NCI-H524 treated with DMSO at 0.1 percent for 48 hours (cell line): ENCODE measurements around the gene CASP9.
"Not testable (repeated sequence)": the region's sequence is repeated elsewhere in the genome, so short reads cannot be mapped to it uniquely, and the experiment has no call there.

Source experiments
- DNase-seq: peaks from one replicate; lab custom pipeline; 2025; lab: John Stamatoyannopoulos, UW

The CASP9 gene

DNA sequence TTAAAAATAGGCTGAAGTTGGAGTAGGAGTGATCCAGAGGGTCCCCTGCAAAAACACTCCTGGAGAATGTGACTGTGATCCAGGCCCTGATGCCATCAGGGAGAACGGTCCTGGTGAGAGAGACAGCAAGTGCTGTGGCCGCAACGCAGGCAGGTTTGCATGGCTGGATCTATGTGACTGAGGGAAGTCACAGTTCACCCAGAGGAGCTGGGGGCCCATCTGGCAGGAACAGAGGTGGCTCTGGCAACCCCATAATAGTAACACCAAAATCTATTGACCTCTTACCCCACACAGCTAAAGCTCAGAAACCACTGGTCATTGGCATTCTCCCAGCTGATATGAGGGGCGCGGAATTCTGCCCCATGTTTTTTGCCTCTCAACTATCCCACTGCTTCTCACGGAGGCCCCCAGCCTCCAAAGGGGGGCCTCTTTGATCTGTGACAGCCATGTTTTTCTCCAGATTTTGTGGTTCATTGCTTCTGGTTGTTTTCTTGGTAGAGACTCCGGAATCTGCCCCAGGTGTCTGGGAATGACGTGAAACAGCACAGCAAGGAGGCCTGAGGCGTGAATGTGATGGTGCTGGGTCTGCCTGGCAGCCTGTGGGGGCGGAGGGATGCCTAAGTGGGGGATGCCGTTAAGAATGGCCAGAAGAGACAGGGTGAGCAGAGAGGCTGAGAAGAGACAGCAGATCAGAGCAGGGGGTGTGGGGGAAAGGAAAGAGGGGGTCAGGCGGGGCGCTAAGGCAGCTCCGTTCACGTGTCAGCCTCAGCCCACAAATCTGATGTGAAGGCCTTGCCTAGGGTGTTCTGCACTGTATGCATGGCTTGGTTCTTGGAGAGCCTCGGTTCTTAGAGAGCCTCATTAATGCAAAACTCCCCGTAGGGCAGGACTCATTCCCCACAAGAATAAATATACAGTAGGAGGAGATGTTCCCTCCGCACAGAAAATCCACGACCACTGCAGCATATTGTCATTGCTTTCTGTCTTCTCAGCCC, 23.5 kb downstream of the CASP9 start:
- DNase-seq = no peak

DNA sequence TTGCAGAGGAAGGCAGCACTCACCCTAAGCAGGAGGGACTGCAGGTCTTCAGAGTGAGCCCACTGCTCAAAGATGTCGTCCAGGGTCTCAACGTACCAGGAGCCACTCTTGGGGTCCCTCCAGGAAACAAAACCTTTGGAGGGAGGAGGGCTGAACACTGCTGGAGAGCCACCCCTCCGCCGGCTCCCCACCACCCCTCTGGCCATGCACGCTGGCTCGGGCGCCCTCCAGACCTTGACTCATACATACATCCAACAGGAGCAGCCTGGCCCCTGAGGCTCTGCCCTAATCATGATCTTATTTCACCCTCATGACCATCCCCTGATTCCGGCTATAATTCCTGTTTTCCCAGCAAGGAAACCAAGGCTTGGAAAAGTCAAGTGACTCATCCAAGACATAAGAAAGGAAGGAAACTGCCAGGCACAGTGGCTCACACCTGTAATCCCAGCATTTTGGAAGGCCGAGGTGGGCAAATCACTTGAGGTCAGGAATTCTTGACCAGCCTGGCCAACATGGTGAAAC, 30.1 kb downstream of the CASP9 start:
- DNase-seq = no peak

DNA sequence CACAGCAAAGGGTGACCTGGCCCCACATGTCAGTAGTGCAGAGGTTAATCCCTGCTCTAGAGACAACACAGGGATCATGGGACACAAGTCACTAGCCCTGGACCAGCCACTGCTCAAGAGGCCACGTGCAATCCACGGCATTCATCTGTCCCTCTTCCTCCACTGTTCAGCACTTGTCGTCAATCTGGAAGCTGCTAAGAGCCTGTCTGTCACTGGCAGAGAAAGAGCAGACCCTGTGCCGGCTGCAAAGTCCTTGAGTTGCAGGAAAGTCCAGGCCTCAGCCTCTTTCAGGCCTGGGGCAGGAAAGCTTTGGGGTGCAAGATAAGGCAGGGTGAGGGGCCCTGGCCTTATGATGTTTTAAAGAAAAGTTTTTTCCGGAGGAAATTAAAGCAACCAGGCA, 31.4 kb downstream of the CASP9 start:
- DNase-seq = no peak

DNA sequence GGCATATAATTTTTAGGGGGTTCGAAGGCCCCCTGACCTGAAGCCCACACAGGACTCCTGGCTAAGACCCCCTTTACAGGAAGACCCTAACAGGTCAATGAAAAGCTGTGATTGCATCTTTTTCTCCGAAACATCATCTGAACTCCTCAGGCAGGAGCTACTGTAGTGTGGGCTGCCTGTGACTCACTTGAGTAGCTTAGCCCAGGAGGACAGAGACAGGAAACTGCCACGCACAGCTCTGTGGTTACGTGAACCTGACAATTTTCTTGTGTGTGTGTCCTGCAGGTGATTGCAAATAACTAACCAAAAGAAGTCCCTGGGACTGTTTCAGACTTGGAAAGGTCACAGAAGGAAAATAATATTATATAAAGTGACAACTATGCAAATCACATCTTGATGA, 33.0 kb downstream of the CASP9 start:
- DNase-seq = not testable (repeated sequence)

DNA sequence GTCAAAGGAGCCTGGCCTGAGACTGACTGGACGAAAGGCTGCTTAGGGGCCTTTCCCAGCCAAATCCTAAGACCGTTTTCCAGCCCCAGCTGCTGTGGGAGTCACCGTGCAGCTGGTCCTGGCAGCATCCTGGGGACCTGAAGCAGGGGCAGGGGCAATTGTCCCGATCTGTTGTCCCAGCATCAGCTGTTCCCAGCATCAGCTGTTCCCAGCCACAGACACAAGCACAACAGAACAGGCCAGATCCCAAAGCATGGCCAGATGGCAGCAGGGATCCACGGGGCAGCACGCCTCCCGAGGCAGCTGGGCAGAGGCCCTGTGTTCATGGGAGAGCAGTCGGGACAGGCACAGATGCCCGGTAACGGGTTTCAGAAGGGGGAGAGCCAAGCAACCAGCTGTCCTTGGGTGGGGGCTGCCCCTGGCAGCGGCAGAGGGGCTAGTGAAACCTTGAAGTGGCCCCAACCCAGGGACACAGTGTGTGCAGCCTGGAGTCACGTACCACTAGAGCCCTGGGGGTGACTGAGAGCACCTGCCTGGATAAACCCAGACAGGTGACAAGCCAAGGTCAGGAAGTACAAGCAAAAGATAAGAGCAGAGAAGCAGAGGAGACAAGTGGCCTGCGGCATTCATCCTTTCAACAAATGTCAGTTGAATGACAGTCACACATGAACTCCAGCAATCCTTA, 34.8 kb downstream of the CASP9 start:
- DNase-seq = peak; percentile 84

DNA sequence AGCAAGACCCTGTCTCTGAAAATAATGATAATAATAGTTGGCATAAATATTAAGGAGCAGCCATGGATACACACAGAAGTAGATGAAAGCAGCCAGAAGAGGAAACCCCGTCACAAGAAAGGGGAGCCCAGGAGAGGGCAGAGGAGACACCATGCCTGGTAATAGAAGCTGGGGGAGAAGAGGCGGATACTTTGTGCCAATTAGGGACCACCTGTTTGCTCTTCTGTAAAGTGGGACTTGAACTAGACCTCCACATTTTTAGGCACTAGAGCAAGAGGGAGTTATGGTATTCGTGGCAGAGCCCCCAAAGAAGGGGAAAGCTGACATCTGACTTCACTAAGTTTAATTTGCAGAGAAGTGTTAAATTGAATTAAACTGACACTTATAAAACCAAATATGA, 35.6 kb downstream of the CASP9 start:
- DNase-seq = no peak

DNA sequence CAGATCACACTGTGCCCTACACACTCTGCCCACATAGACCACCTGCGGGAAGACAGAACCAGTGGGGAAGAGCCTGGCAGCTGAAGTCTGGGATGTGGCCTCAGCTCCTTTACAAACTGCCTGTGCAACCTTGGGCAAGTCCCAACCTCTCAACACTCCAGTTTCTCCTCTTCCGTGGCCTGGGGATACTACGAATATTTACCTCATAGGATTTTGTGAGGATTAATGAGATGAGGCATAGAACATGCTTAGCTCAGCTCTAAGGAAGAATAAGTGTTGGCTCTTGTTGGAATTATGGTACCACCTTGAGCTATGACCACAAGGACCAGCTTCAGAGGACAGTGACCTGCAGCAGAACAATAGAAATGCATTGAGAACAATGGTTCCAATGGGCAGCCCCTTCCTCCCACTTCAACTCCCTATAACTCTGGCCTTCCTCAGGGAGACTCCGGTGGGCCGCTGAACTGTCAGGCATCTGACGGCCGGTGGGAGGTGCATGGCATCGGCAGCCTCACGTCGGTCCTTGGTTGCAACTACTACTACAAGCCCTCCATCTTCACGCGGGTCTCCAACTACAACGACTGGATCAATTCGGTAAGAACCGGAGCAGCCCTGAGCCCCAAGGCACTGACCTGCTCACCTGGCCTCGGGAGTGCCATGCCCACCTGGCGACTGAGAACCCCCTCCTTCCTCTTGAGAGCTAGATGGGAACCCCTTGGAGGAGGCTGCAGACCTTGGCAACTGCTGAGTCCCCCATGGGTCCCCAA, 37.0 kb downstream of the CASP9 start:
- not testable (repeated sequence) for DNase-seq

DNA sequence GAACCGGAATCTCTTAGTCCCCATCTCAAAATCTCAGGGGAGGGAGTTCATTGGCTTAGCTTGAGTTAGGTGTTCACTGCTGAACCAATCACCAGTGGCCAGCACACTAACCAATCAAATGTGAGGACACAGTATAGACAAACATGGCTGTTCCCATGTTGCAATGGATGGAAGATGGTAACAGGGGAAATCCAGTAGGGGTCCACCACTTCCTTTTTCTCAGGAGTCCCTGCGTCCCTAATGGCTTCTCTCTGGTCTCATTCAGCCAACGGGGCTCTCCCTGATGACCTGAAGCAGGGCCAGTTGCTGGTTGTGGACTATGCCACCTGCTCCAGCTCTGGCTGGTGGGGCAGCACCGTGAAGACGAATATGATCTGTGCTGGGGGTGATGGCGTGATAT, 38.4 kb downstream of the CASP9 start:
- DNase-seq = no peak

DNA sequence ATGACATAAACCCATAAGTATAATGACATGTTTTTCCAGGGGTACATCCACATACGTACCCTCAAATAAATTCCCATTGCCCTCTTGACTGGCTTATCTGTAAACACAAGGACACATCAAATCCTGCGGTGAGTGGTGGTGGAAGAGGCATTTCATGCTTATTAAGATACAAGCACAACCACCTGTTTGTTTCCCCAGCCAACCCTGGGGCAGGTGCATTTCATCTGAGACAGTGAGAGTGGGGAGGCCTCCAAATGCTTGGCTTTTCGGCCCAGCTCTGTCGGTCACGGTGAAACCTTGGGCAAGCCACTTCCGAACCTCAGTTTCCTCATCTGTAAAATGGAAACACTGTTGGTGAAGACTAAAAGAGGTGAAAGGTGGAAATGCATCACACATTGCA, 39.6 kb downstream of the CASP9 start:
- not testable (repeated sequence) for DNase-seq

DNA sequence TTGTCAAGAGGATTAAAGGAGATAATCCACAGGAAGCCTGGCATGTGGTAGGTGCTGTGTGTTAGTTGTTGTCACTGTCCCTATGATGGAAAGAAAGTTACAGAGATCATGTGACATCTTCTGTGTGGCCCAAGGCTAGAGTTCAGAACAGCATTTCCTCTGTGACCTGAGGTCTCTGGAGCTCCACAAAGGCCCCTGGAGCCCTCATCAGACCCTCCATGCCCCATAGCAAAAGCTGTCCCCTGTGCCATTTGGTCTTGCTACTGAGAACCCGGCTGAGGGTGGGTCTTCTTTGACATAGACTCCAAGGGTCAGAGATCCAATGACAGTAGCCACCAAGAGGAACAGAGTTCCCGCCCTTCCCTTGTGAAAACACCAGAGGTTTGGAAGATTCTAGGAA, 40.0 kb downstream of the CASP9 start:
- peak; percentile 42 for DNase-seq

DNA sequence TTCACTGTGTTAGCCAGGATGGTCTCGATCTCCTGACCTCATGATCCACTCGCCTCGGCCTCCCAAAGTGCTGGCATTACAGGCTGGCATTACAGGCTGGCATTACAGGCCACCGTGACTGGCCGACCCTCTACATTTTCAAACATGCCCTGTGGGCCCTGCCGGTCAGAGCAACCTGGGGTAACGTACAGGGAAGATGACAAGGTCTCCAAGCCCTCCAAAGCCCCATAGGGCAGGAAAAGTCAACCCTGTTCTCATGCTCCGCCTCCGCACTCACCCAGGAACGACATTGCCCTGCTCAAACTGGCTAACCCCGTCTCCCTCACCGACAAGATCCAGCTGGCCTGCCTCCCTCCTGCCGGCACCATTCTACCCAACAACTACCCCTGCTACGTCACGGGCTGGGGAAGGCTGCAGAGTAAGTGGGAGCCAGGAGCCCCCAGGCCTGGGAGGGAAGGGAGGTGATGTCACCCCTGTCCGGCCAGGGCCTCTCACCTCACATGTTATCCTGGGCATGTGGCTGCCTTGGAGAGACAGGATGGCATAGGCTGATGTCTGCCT, 41.0 kb downstream of the CASP9 start:
- not testable (repeated sequence) for DNase-seq

DNA sequence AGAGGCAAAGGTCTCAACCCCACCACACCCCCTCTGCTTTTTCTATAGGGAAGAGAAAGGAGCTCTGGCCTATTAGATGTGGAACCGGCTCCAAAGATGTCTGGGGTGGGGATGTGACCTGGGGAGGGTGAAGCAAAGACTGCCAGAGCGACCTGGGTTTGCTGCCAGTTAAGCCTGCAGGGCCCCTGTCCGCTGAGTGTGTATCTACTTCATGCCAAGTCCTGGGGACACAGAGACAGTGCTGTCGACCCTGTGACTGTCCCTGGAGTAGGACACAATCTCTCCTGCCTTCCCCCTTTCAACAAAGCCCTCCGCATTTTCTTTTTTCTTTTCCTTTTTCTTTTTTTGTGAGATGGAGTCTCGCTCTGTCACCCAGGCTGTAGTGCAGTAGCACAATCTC, 41.6 kb downstream of the CASP9 start:
- not testable (repeated sequence) for DNase-seq

DNA sequence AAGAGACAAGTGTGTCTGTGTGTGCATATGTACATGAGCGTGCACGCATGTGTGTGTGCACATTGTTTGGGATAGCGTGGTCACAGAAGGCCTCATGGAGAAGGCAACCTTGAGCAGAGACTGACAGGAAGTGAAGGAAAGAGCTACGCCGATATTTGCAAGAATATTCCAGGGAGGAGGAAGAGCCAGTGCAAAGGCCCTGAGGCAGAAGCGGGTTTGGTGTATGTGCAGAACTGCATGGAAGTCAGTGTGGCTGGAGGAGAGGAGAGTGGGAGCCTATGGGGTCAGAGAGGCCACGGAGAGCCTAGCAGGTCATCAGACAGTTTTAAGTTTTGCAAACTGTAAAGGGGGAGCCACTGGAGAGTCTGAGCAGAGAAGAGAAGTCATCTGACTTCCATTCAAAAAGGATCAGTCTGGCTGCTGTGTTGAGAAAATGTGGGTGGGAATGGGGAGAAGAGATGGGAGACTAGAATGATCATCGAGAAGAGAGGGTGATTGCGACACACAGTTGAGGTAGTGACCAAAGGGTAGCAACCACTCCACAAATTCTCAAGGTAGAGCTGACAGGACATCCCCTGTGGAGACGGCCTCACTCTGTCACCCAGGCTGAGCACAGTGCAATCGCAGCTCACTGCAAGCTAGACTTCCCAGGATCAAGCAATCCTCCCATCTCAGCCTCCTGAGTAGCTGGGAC, 44.2 kb downstream of the CASP9 start:
- no peak for DNase-seq

DNA sequence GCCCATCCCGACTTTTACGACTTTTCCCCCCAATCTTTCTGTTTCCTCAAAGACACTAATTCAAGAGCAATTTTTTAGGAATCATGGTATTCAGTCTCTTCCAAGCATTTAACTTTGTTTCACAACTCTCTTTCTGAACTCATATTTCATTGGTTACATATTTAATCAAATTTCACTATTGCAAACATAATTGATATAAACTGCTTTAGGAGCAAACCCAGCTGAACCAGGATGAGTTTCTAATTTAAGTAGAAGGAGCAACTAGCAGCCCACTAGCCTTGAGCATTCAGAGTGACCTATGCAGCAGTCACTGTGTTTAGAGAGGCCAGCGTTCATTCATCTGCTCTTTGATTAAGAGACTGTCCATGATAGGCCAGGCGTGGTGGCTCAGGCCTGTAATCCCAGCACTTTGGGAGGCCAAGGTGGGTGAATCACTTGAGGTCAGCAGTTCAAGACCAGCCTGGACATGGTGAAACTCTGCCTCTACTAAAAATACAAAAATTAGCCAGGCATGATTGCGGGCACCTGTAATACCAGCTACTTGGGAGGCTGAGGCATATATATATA, 46.3 kb downstream of the CASP9 start:
- DNase-seq = no peak

DNA sequence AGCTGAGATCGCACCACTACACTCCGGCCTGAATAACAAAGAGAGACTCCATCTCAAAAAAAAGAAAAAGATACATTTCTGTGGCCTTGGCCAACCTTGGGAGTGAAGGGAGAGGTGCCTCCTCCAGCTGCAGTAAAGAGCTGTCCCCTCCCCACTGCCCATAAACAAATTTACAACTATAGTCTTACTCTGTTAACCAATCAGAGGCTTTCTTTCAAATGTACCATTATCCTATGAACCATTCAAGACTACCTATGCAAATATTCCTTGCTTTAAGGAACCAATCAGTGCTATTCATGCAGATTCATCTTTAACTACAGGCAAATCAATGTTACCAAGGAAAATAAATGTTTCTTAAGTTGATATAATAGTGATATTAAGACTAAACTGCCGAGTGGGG, 47.1 kb downstream of the CASP9 start:
- DNase-seq = no peak

DNA sequence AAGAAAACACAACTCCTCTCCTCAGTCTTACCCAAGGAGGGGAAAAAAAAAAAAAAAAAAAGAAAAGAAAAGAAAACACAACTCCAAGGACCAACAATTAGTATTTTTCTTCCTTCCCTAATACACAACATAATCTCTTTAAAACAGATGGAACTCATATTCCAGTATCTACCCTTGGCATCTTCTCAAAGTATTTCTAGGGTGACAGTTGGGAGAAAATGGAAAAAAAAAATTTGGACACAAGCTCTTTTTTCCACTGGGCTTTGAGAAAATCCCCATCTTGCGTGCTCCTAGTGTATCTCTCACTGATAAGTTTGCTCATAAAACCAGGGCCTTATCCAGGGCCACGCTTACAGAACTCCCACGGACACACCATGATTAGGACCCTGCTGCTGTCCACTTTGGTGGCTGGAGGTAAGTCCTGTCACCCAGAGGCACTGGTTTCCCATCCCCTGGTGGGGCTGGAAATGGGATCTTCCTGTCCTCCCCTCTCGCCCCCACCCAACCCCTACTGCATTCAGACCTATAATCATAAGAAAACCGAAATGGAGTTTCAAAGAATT, 48.2 kb downstream of the CASP9 start, which contains the start of gene CELA2B:
Gene CELA2B (plus strand): TSS at position 353 of the 563 bp plus-strand sequence. CDS start 22 bp downstream, at position 375.
- no peak for DNase-seq

DNA sequence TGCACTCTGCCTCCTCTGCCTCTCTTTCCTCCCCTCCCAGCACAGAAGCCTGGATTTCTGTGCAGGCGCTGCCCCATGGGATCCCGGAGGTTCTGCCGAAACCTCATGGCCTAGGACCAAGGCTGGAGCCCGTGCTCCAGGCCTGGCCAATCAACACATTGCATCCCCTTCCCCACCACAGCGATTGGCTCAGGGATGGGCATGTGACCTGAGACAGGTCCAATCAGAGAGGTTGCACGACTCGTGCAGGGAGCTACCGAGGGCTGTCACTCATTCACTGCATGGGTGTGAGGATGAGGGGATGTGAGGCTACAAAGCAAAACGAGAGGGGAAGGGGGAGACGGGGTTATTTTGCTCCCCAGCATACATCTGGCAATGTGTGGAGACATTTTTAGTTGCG, 51.4 kb downstream of the CASP9 start:
- DNase-seq = no peak

DNA sequence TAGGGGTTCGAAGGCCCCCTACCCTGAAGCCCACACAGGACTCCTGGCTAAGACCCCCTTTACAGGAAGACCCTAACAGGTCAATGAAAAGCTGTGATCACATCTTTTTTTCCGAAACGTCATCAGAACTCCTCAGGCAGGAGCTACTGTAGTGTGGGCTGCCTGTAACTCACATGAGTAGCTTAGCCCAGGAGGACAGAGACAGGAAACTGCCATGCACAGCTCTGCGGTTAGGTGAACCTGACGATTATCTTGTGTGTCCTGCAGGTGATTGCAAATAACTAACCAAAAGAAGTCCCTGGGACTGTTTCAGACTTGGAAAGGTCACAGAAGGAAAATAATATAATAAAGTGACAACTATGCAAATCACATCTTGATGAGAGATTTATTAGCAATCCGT, 52.3 kb downstream of the CASP9 start:
- DNase-seq = not testable (repeated sequence)

DNA sequence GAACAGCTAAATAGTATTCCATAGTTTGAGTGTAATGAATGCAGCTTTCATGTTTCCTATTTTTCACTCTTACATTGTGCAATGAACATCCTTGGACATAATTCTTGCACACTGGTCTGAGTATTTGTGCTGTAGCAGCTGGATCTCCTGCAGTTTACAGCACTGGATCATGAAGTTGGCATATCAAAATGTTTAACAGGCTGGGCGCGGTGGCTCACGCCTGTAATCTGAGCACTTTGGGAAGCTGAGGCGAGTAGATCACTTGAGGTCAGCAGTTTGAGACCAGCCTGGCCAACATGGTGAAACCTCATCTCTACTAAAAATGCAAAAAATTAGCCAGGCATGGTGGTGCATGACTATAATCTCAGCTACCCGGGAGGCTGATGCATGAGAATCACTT, 52.9 kb downstream of the CASP9 start:
- DNase-seq = not testable (repeated sequence)

DNA sequence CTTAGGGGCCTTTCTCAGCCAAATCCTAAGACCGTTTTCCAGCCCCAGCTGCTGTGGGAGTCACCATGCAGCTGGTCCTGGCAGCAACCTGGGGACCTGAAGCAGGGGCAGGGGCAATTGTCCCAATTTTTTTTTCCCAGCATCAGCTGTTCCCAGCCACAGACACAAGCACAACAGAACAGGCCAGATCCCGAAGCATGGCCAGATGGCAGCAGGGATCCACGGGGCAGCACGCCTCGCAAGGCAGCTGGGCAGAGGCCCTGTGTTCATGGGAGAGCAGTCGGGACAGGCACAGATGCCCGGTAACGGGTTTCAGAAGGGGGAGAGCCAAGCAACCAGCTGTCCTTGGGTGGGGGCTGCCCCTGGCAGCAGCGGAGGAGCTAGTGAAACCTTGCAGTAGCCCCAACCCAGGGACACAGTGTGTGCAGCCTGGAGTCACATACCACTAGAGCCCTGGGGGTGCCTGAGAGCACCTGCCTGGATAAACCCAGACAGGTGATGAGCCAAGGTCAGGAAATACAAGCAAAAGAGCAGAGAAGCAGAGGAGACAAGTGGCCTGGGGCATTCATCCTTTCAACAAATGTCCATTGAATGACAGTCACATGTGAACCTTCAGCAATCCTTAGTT, 54.1 kb downstream of the CASP9 start:
- peak; percentile 70 for DNase-seq
